H1 (cell line): ENCODE measurements around the gene OSMR. TPM values are rescaled to one million over a fixed set of nuclear protein-coding genes. Genes with fewer than 3 reads are reported as not detected.

ENCODE experiments used
- CTCF ChIA-PET: fragments of 300-600 bp; sonication (Branson Sonifier 250); formaldehyde crosslinking; loops from one replicate; lab custom pipeline; 2021; ENCODE audit not compliant: partially characterized antibody; lab: Charles Lee
- POLR2A ChIA-PET: fragments of 300-600 bp; sonication (Branson Sonifier 250); formaldehyde crosslinking; loops from one replicate; lab custom pipeline; 2021; ENCODE audit warnings: inconsistent platforms; ENCODE audit not compliant: partially characterized antibody; lab: Charles Lee
- DNase-seq, 2 experiments: peaks; one replicate each; pipeline versions ENCODE4 v3.0.0 to v3.0.0-alpha.2; 2010 to 2022; ENCODE audit warnings: low spot score in 2 of 2, low read depth in 1 of 2, mixed read lengths in 1 of 2
- FAIRE-seq: peaks from 2 replicates; lab custom pipeline; 2011; peaks lifted over from hg19 to GRCh38; lab: Jason Lieb, UNC
- H2AFZ ChIP-seq: 2 replicates; pipeline ENCODE4 v1.8.1; 2012; ENCODE audit warnings: low read length, inconsistent platforms
- H2AK5ac ChIP-seq: 2 replicates; pipeline ENCODE4 v1.6.1; 2013; ENCODE audit warnings: low read depth, low read length
- H2BK120ac ChIP-seq: replicated peaks from 2 replicates; pipeline ENCODE3; 2013; ENCODE audit warnings: low read depth, low read length, inconsistent platforms
- H2BK12ac ChIP-seq: 2 replicates; pipeline ENCODE4 v1.6.1; 2013; ENCODE audit warnings: low read depth, low read length
- H2BK15ac ChIP-seq: 2 replicates; pipeline ENCODE4 v1.6.1; 2013; ENCODE audit warnings: low read length
- H2BK20ac ChIP-seq: 2 replicates; pipeline ENCODE4 v1.6.1; 2013; ENCODE audit warnings: low read length
- H2BK5ac ChIP-seq: 2 replicates; pipeline ENCODE4 v1.6.1; 2013; ENCODE audit warnings: low read depth, low read length
- H3K14ac ChIP-seq: 2 replicates; pipeline ENCODE4 v1.6.1; 2013; ENCODE audit warnings: inconsistent platforms; ENCODE audit not compliant: insufficient read length
- H3K18ac ChIP-seq: 2 replicates; pipeline ENCODE4 v1.6.1; 2013; ENCODE audit warnings: low read length; ENCODE audit errors: extremely low read depth
- H3K23ac ChIP-seq: 2 replicates; pipeline ENCODE4 v1.6.1; 2013; ENCODE audit warnings: inconsistent platforms; ENCODE audit not compliant: insufficient read length
- H3K23me2 ChIP-seq: 2 replicates; pipeline ENCODE4 v1.6.1; 2013; ENCODE audit warnings: low read depth, low read length
- H3K27ac ChIP-seq: 2 replicates; pipeline ENCODE4 v1.6.1; 2011; ENCODE audit warnings: low read depth, low read length, inconsistent platforms
- H3K27me3 ChIP-seq, 4 experiments: replicated peaks in 1 of 4; 1 replicate in 1 of 4; 2 replicates in 3 of 4; pipeline versions ENCODE4 v1.6.1 to v1.8.1; 2011 to 2013; ENCODE audit warnings: low read length in 3 of 4, mild to moderate bottlenecking in 3 of 4, inconsistent platforms in 2 of 4, mixed read lengths in 2 of 4, moderate library complexity in 1 of 4; ENCODE audit not compliant: control insufficient read depth in 3 of 4, insufficient read depth in 3 of 4; ENCODE audit errors: extremely low read depth in 1 of 4
- H3K36me3 ChIP-seq, 4 experiments: 2 replicates each; pipeline versions ENCODE4 v1.6.1 to v1.8.1; 2011 to 2013; ENCODE audit warnings: mild to moderate bottlenecking in 4 of 4, low read length in 3 of 4, moderate library complexity in 2 of 4, control low read depth in 1 of 4, inconsistent platforms in 1 of 4; ENCODE audit not compliant: insufficient read depth in 4 of 4, control insufficient read depth in 2 of 4
- H3K4ac ChIP-seq: replicated peaks from 2 replicates; pipeline ENCODE3; 2013; ENCODE audit warnings: low read length, low read depth, mixed read lengths, inconsistent platforms; ENCODE audit not compliant: insufficient read length
- H3K4me1 ChIP-seq, 4 experiments: replicated peaks in 1 of 4; 1 replicate in 1 of 4; 2 replicates in 3 of 4; pipeline versions ENCODE4 v1.6.1 to v1.8.1; 2011 to 2013; ENCODE audit warnings: low read length in 3 of 4, inconsistent platforms in 2 of 4, mixed read lengths in 1 of 4; ENCODE audit not compliant: insufficient read depth in 4 of 4, control insufficient read depth in 3 of 4
- H3K4me2 ChIP-seq, 2 experiments: 2 replicates each; pipeline versions ENCODE4 v1.6.1 to v1.8.1; 2011 to 2013; ENCODE audit warnings: low read depth in 2 of 2, low read length in 2 of 2, control low read depth in 1 of 2, inconsistent platforms in 1 of 2, mild to moderate bottlenecking in 1 of 2; ENCODE audit not compliant: insufficient read depth in 1 of 2
- H3K4me3 ChIP-seq, 4 experiments: fragments of 200-600, 300-600 bp in 1 of 4; sonication (generic), shearing (Covaris generic), sonication (Bioruptor Twin) in 1 of 4; 2 replicates each; pipeline versions ENCODE4 v1.5.1 to v1.8.1; 2011 to 2016; ENCODE audit warnings: low read length in 4 of 4, low read depth in 3 of 4, control low read depth in 2 of 4, inconsistent platforms in 2 of 4, mild to moderate bottlenecking in 2 of 4, mixed read lengths in 1 of 4, moderate library complexity in 1 of 4; ENCODE audit not compliant: insufficient read depth in 2 of 4; ENCODE audit errors: extremely low read depth in 1 of 4
- H3K56ac ChIP-seq: replicated peaks from 2 replicates; pipeline ENCODE3; 2013; ENCODE audit warnings: low read depth, mild to moderate bottlenecking, mixed read lengths, low read length, inconsistent platforms; ENCODE audit not compliant: insufficient read length
- H3K79me1 ChIP-seq: 2 replicates; pipeline ENCODE4 v1.6.1; 2013; ENCODE audit warnings: low read depth, low read length, control low read depth
- H3K79me2 ChIP-seq, 2 experiments: 2 replicates each; pipeline versions ENCODE4 v1.6.1 to v1.8.1; 2012 to 2013; ENCODE audit warnings: low read length in 2 of 2, mild to moderate bottlenecking in 2 of 2, inconsistent platforms in 1 of 2; ENCODE audit not compliant: insufficient read depth in 2 of 2, control insufficient read depth in 1 of 2
- H3K9ac ChIP-seq, 4 experiments: replicated peaks in 1 of 4; 1 replicate in 1 of 4; 2 replicates in 3 of 4; pipeline versions ENCODE4 v1.6.1 to v1.8.1; 2011 to 2013; ENCODE audit warnings: low read depth in 3 of 4, low read length in 3 of 4, control low read depth in 2 of 4, mild to moderate bottlenecking in 2 of 4, moderate library complexity in 2 of 4, inconsistent platforms in 1 of 4; ENCODE audit errors: extremely low read depth in 1 of 4
- H3K9me3 ChIP-seq, 2 experiments: 2 replicates each; pipeline versions ENCODE4 v1.6.1 to v1.8.1; 2012 to 2013; ENCODE audit warnings: mild to moderate bottlenecking in 2 of 2, moderate library complexity in 2 of 2, control low read depth in 1 of 2, inconsistent platforms in 1 of 2, low read depth in 1 of 2, low read length in 1 of 2, mixed read lengths in 1 of 2; ENCODE audit not compliant: insufficient read depth in 2 of 2
- H4K20me1 ChIP-seq, 2 experiments: replicated peaks in 1 of 2; 2 replicates each; pipeline versions ENCODE3 to v1.8.1; 2011 to 2013; ENCODE audit warnings: inconsistent platforms in 2 of 2, low read length in 2 of 2, mild to moderate bottlenecking in 1 of 2; ENCODE audit not compliant: insufficient read depth in 2 of 2, control insufficient read depth in 1 of 2
- H4K5ac ChIP-seq: 2 replicates; pipeline ENCODE4 v1.6.1; 2013; ENCODE audit warnings: low read length, low read depth, mixed read lengths, inconsistent platforms; ENCODE audit not compliant: insufficient read length
- H4K8ac ChIP-seq: 2 replicates; pipeline ENCODE4 v1.8.0; 2013; ENCODE audit warnings: mild to moderate bottlenecking, moderate library complexity, low read length, inconsistent platforms; ENCODE audit not compliant: insufficient read depth; ENCODE audit errors: extremely low read depth
- H4K91ac ChIP-seq: replicated peaks from 2 replicates; pipeline ENCODE3; 2013; ENCODE audit warnings: low read length, mixed read lengths, inconsistent platforms; ENCODE audit not compliant: insufficient read length
- JUND ChIP-seq: IDR thresholded peaks from 2 replicates; pipeline ENCODE4 v1.6.1; 2011; ENCODE audit warnings: mild to moderate bottlenecking, improper control_type of control experiment, low read length
- SIRT6 ChIP-seq: IDR thresholded peaks from one replicate; pipeline ENCODE4 v1.7.1; 2012; ENCODE audit warnings: low read length, inconsistent platforms
- SUZ12 ChIP-seq: fragments of 200-600 bp; sonication (generic); IDR thresholded peaks from 2 replicates; pipeline ENCODE4 v1.6.1; 2012; ENCODE audit warnings: mild to moderate bottlenecking, inconsistent platforms, low read length, moderate library complexity, mixed read lengths
- USF2 ChIP-seq: IDR thresholded peaks from 2 replicates; pipeline ENCODE4 v1.6.1; 2011; ENCODE audit warnings: low read length, improper control_type of control experiment
- WGBS, 2 experiments: shearing (Covaris generic) in 1 of 2; methylation state at CpG; one replicate each; pipeline versions ENCODE4 v1.1.6 to v1.1.7; 2013 to 2015; ENCODE audit warnings: low lambda C conversion rate in 2 of 2, mixed read lengths in 2 of 2, inconsistent platforms in 1 of 2, low coverage in 1 of 2, missing lambda C conversion rate in 1 of 2; ENCODE audit not compliant: insufficient replicate concordance in 2 of 2, insufficient coverage in 1 of 2, insufficient read length in 1 of 2; ENCODE audit errors: extremely low coverage in 1 of 2, missing lambda C conversion rate in 1 of 2; 5-methylcytosine and 5-hydroxymethylcytosine counted together
- polyA plus RNA-seq, 7 experiments: library from polyadenylated mRNA; depleted of rRNA in 3 of 7; stranded (reverse) in 5 of 7; unstranded in 2 of 7; fragments of >200 nt in 5 of 7; fragments of 200-250 nt in 2 of 7; gene quantifications; 1 replicate in 5 of 7; 2 replicates in 1 of 7; 4 replicates in 1 of 7; pipeline versions ENCODE4 v1.2.1 to v1.2.3, GENCODE V29; 2011 to 2013; ENCODE audit warnings: missing spikeins in 2 of 7, mixed read lengths in 2 of 7
- total RNA-seq: library from RNA; stranded (reverse); fragmentation: NEBNext Ultra II Directional; extraction: Animal tissue kit (Norgen Biotek cat#: 25700); gene quantifications from 2 replicates; pipeline ENCODE4 v1.2.1, GENCODE V29; 2021

OSMR gene
- total and polyA plus RNA-seq, 2 of the 8 experiments (the other 6 are each of a cell fraction or from before 2014, with no cell fraction given): 2.3 to 2.6 TPM

GRCh38 chr5:38892363-38892762 lies 46.6 kb downstream of the OSMR start:
- Histone ChIP-seq H2BK12ac (no peak overlapping the region), H2BK120ac (no peak overlapping the region), H2AFZ (no peak overlapping the region), H4K91ac (no peak overlapping the region), H2BK5ac (no peak overlapping the region), H3K23me2 (no peaks in the 10 kb centered on the region), H4K5ac (no peak overlapping the region), H2BK20ac (no peak overlapping the region), H4K8ac (no peak overlapping the region), H3K9ac (no peak overlapping the region), H3K56ac (no peak overlapping the region), H3K79me1 (no peaks in the 10 kb centered on the region), H3K79me2 (no peaks in the 10 kb centered on the region), H4K20me1 (no peaks in the 10 kb centered on the region), H3K9me3 (no peaks in the 10 kb centered on the region), H3K27ac (no peak overlapping the region), H3K4me1 (peaks cover 0 to 4% (median 1%) of the 10 kb centered on the region in 4 experiments; a peak in 2 of 7 replicates), H3K4ac (no peak overlapping the region), H3K4me2 (no peak overlapping the region), H2AK5ac (no peak overlapping the region), H3K36me3 (no peaks in the 10 kb centered on the region), H3K27me3 (no peaks in the 10 kb centered on the region), H3K4me3 (no peak overlapping the region), H3K18ac (no peak overlapping the region), H2BK15ac (no peak overlapping the region), H3K14ac (no peak overlapping the region), H3K23ac (no peak overlapping the region)
- WGBS, 2 experiments: 88% methylated on average over 3 of the region's 3 CpGs; no CpG with 5 or more reads in 1 of the 2 experiments
- FAIRE-seq (no peak), DNase-seq (no peak)
- POLR2A ChIA-PET: no interaction called here
- CTCF ChIA-PET: interaction anchor here (0.6 to 1.8 kb wide), 2 partner anchors 19 to 141 kb away, joined by 5 read pairs; no protein-coding TSS in a partner anchor
- TF ChIP-seq SIRT6 (no peak), SUZ12 (no peak), USF2 (no peak), JUND (no peak)
